Progenitor cell of endocrine pancreas (in vitro differentiated cells): ENCODE data around the gene EMID1. TPM values are rescaled to one million over a fixed set of nuclear protein-coding genes. Genes with fewer than 3 reads are reported as not detected.

Source experiments
- DNase-seq: peaks from one replicate; pipeline ENCODE4 v3.0.0; 2021; ENCODE audit warnings: low spot score; ENCODE audit not compliant: unreplicated experiment
- H3K27ac Mint-ChIP-seq: 2 replicates; pipeline ENCODE4 v1.8.0; 2021; ENCODE audit warnings: mild to moderate bottlenecking, moderate library complexity, mixed read lengths
- H3K27me3 Mint-ChIP-seq: 2 replicates; pipeline ENCODE4 v1.8.0; 2021; ENCODE audit warnings: mixed read lengths
- H3K36me3 Mint-ChIP-seq: 2 replicates; pipeline ENCODE4 v1.8.0; 2022; ENCODE audit warnings: mixed read lengths; ENCODE audit not compliant: insufficient read depth
- H3K4me1 Mint-ChIP-seq: 2 replicates; pipeline ENCODE4 v1.8.0; 2021; ENCODE audit warnings: low read depth, mixed read lengths
- H3K4me3 Mint-ChIP-seq: 2 replicates; pipeline ENCODE4 v1.8.0; 2021; ENCODE audit warnings: low read depth, mild to moderate bottlenecking, moderate library complexity, mixed read lengths
- H3K9me3 Mint-ChIP-seq: 2 replicates; pipeline ENCODE4 v1.8.0; 2021; ENCODE audit warnings: low read depth, mixed read lengths
- total RNA-seq: library from RNA; stranded (reverse); gene quantifications from 2 replicates; pipeline ENCODE4 v1.2.1, GENCODE V29; 2021
- TF ChIP-seq, protein P1 (sequence below): fragments of 200-600 bp; sonication (generic); IDR thresholded peaks from one replicate; pipeline ENCODE4 v1.5.0; 2021; ENCODE audit warnings: antibody characterized with exemption, mild to moderate bottlenecking; ENCODE audit not compliant: unreplicated experiment

EMID1 gene
- total RNA-seq, 1 donor from 2014 or later = 18.9 TPM

DNA sequence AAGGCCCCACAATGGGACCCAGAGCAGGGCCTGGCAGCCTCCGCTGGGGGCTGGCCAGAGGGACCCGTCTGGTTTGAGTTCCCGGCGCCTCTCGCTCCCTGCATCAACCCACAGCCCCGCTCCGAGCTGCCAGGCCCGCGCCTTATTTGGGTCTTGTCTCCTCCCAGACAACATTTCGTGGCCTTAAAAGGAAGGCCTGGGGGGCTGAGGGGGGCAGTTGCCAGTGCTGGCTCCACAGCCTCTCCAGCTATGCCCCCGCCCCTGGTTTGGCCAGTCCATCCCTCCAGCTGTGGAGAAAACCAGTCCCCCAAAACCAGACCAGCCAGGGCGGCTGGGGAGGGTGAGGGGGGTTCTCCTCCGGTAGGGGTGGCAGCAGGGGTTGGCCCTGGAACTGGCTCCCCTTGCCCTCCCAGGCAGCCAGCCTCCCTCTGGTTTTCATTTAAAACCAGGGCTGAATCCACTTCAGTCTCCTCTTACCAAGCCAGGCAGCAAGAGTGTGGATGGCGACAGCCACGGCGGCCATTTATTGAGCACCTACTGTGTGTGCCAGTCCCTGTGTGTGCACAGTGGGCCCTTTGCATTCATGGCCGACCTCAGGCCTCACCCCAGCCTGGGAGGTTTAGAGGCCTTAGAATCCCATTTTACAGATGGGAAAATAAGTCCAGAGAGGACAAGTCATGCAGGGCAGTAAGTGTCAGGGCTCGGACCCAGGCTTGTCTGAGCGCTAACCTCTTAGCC lies 18.6 kb downstream of the EMID1 start:
- no peaks in the 10 kb centered on the region for H3K27me3 Mint-ChIP-seq
- TF ChIP-seq, protein P1, sequence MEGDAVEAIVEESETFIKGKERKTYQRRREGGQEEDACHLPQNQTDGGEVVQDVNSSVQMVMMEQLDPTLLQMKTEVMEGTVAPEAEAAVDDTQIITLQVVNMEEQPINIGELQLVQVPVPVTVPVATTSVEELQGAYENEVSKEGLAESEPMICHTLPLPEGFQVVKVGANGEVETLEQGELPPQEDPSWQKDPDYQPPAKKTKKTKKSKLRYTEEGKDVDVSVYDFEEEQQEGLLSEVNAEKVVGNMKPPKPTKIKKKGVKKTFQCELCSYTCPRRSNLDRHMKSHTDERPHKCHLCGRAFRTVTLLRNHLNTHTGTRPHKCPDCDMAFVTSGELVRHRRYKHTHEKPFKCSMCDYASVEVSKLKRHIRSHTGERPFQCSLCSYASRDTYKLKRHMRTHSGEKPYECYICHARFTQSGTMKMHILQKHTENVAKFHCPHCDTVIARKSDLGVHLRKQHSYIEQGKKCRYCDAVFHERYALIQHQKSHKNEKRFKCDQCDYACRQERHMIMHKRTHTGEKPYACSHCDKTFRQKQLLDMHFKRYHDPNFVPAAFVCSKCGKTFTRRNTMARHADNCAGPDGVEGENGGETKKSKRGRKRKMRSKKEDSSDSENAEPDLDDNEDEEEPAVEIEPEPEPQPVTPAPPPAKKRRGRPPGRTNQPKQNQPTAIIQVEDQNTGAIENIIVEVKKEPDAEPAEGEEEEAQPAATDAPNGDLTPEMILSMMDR = no peak
- no peaks in the 10 kb centered on the region for H3K36me3 Mint-ChIP-seq
- no peak overlapping the region for H3K27ac Mint-ChIP-seq
- no peak for DNase-seq
- no peaks in the 10 kb centered on the region for H3K9me3 Mint-ChIP-seq
- H3K4me1 Mint-ChIP-seq = peaks cover 12% of the 10 kb centered on the region
- no peak overlapping the region for H3K4me3 Mint-ChIP-seq

GRCh38 chr22:29224859-29225410 lies 19.2 kb downstream of the EMID1 start:
- Mint-ChIP-seq H3K9me3 (no peaks in the 10 kb centered on the region), H3K27me3 (no peaks in the 10 kb centered on the region), H3K4me1 (peaks cover 9% of the 10 kb centered on the region), H3K4me3 (no peak overlapping the region), H3K36me3 (no peaks in the 10 kb centered on the region), H3K27ac (no peak overlapping the region)
- TF ChIP-seq, protein P1 = no peak
- DNase-seq = no peak

GRCh38 chr22:29225422-29226090 lies 19.9 kb downstream of the EMID1 start:
- Mint-ChIP-seq H3K27ac (no peak overlapping the region), H3K4me1 (peaks cover 3% of the 10 kb centered on the region), H3K27me3 (no peaks in the 10 kb centered on the region), H3K36me3 (no peaks in the 10 kb centered on the region), H3K9me3 (no peaks in the 10 kb centered on the region), H3K4me3 (no peak overlapping the region)
- no peak for DNase-seq
- TF ChIP-seq, protein P1 = no peak

DNA sequence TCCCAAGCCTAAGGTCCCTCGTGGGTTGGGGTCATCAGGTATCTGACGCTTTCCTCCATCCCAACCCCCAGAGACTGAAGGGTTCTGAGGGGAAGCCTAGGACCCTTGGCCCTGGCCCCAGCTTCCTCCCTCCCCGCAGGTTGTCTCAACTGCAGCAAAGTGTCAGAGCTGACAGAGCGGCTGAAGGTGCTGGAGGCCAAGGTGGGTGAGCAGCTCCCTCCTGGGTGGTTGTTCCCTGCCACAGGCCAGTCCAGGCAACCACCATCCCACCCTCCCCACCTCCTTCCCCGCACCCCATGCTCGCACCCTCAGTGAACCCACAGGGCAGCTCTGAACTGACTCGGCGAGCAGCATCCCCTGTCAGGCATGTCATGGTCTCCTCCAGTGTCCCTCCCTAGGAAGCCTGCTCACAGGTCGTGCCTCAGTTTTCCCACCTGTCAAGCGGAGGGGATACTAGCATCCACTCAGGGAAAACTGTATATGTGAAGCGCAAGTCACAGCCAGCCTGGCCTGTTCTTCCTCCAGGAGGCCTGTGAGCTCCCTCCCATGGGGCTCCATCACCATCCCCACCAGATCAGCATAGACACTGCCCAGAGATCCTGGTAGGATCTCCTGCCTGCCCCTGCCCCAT lies 20.8 kb downstream of the EMID1 start:
- H3K4me1 Mint-ChIP-seq = no peaks in the 10 kb centered on the region
- TF ChIP-seq, protein P1 = no peak
- no peak overlapping the region for H3K4me3 Mint-ChIP-seq
- DNase-seq = no peak
- no peaks in the 10 kb centered on the region for H3K9me3 Mint-ChIP-seq
- H3K27ac Mint-ChIP-seq = no peak overlapping the region
- no peaks in the 10 kb centered on the region for H3K36me3 Mint-ChIP-seq
- H3K27me3 Mint-ChIP-seq = no peaks in the 10 kb centered on the region
